ENCODE results near the gene CFAP91.

The CFAP91 gene

GRCh38 chr3:119743921-119744320, 41.1 kb downstream of the CFAP91 start:
- no peak for DNase-seq (ENCODE audit: low spot score)

GRCh38 chr3:119745942-119746341, 43.1 kb downstream of the CFAP91 start:
- DNase-seq (ENCODE audit: low spot score) = no peak

- DNase-seq (ENCODE audit: low spot score) = no peak
Measured at GRCh38 chr3:119746423-119746822, 43.6 kb downstream of the CFAP91 start.

- no peak for DNase-seq (ENCODE audit: low spot score)
Measured at GRCh38 chr3:119747357-119747756, 44.5 kb downstream of the CFAP91 start.

GRCh38 chr3:119748991-119749390, 46.2 kb downstream of the CFAP91 start:
- DNase-seq (ENCODE audit: low spot score) = no peak

- no peak for DNase-seq (ENCODE audit: low spot score)
Measured at GRCh38 chr3:119751423-119751822, 48.6 kb downstream of the CFAP91 start.

Data from AG08395 (cell line).